Ramos (cell line): Measurements from ENCODE around the gene ERFE.

Experiments used
- in situ Hi-C: fragments of 300-500 bp; cut with MboI; formaldehyde crosslinking; loops from one replicate; pipeline ENCODE4 v1.14.3; 2022; ENCODE audit warnings: low sequenced_read_pairs; ENCODE audit not compliant: unreplicated experiment

Gene ERFE

DNA sequence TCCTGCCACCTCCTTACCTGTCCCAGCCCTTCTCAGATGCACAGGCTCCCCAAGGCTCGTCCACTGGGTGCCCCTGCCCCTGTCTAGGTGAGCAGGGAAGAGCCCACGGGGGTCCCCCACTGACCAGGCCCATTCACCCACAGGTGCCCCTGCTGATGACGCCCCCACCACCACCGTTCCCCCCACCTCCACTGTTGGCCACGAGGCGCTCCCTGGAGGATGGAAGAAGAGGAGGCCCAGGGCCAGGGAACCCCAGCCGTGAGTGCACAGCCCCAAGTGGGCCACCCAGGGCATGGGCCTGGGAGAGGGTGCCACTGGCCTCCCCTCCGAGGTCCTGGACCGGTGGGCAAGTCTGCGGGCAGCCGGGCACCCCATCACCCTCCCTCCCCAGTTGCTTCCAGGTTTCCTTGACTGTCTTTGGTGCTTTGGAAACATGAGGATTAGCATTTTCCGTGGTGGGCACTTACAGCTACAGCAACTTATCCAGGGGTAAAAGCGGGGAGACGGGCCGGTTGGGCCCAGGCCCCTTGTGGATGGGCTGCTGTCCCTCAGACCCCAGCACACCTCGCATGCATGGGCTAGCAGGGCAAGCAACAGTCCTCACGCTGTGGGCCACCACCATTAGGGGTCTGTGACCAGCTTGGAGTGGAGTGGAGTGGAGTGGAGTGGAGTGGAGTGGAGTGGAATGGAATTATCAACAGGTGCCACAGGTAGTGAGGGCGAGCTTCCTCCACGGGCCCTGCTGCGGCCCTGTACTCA is 33.5 kb upstream of the ERFE start:
- in situ Hi-C loops, result no loop called here

DNA sequence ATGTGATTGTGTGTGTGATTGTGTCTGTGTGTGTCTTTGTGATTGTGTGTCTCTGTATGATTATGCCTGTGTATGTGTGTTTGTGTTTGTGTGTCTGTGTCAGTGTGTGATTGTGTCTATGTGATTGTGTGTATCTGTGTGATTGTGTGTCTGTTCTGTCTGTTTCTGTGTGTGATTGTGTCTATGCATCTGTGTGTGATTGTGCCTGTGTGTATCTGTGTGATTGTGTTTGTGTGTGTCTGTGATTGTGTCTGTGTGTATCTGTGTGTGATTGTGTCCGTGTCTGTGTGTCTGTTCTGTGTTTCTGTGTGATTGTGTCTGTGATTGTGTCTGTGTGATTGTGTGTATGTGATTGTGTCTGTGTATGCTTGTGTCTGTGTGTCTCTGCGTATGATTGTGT is 32.4 kb upstream of the ERFE start:
- in situ Hi-C loops, result no loop called here

DNA sequence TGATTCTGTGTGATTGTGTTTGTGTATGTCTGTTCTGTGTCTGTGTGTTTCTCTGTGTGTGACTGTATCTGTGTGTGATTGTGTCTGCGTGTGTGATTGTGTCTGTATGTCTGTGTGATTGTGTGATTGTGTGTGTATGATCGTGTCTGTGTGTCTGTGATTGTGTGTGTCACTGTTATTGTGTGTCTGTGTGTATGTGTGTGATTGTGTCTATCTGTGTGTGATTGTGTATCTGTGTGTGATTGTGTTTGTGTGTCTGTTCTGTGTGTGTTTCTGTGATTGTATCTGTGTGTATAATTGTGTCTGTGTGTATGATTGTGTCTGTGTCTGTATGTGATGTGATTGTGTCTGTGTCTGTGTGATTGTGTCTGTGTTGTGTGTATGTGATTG is 32.0 kb upstream of the ERFE start:
- in situ Hi-C loops, result no loop called here

DNA sequence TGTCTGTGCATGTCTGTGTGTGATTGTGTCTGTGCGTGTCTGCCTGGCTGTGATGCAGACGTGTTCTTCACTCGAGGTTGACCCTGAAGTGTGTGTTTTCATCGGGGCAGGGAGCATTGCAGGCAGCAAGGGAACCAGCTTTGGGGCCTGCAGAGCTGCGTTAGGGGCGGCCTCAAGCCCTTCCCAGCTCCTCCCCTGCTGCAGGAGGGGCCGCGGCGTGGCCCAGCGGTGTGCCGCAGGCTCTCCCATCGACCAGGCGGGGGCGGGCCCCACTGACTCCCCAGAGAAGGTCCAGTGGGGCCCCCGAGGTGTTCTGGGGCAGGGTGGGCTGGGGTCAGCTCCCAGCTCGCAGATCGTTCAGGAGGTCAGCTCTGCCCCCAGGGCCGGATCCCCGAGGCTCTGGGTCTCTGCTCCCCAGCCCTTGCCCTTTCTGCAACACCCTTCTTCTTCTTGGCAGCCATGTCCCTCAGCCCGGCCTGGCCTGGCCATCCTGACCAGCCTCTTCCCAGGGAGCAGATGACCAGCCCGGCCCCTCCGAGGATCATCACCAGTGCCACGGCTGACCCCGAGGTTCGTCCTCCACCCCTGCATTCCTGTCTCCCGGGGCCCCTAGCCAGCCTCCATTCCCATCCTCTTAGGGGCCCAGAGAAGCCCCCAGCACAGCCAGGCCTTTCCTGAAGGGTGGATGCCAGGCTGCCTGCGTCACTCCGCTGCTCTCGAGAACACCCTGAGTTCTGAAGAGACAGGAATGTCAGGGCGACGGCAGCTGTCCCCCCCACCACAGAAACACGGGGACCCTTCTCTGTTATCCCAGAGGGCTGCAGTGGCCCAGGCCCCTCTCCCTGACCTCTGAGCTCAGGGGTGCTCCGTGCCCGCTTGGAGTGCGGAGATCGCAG is 31.4 kb upstream of the ERFE start:
- in situ Hi-C loops, result no loop called here

DNA sequence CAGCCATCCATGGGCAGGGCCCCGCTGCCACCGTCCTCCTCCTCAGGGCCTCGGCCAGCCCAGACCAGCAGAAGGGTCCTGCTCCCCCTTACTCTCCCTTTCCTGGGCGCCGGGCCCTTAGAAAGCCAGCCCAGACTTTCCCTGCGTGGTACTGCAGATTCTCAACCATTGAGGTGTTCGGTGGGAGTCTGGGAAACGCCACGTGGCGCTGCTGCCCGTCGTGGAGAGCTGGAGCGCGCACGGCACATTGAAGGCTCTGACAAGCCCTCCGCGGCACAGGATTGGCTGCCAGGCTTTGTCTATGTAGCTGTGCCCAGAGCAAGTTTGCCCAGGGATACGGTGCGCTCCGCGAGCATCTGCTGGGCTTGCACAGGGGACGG is 30.7 kb upstream of the ERFE start:
- in situ Hi-C loops, result no loop called here

DNA sequence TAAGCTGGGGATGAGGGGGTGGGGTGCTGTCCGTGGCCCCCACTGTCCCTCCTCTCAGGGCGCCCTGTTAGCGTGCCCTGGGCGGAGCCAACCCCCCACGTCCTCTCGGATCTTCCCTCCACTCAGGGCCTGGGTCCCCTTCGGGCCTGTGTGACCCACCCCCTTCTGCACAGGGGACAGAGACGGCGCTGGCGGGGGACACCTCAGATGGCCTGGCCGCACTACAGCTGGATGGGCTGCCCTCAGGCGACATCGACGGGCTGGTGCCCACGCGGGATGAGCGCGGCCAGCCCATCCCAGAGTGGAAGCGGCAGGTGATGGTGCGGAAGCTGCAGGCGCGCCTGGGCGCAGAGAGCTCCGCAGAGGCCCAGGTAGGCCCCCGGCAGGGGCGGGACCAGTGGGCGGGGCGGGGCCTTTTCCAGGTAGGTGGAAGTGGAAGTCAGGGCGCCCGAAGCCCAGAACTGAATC is 30.2 kb upstream of the ERFE start:
- in situ Hi-C loops, result no loop called here

DNA sequence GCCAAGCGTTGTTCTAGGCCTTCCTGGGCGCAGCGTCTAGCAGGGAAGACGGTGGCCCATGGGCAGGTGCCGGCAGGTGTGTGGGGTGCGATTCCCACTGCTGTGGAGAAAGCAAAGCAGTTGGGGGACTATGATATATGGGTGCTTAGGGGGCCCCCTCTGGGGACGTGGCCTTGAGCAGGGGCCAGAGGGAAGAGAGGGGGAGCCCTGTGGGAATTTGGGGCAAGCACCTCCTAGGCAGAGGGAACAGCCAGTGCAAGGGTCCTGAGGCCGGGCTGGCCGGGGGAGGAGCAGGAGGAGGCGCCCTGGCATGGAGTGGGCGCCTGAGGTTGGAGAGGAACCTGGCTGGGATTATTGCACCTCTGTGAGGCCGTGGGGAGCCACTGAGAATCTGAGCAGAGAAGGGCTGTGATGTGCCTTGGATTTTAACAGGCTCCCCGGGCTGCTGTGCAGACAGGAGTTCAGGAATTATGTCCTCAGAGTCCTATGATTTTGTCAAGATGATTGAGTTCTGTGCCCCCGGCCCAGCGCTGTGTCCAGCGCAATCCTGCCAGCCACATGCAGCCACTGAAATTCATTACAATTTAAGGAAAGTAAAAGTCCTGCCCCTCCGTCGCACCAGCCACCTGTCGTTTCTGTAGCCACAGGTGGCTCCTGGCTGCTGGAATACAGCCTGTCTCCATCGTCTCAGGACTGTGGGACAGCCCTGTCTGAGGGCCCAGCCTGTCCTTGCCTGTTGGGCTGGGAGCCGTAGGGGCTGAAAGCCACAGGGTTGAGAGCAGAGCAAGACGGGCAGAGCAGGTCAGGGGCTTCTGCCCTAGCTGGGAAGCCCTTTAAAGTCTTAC is 29.4 kb upstream of the ERFE start:
- in situ Hi-C loops, result no loop called here

DNA sequence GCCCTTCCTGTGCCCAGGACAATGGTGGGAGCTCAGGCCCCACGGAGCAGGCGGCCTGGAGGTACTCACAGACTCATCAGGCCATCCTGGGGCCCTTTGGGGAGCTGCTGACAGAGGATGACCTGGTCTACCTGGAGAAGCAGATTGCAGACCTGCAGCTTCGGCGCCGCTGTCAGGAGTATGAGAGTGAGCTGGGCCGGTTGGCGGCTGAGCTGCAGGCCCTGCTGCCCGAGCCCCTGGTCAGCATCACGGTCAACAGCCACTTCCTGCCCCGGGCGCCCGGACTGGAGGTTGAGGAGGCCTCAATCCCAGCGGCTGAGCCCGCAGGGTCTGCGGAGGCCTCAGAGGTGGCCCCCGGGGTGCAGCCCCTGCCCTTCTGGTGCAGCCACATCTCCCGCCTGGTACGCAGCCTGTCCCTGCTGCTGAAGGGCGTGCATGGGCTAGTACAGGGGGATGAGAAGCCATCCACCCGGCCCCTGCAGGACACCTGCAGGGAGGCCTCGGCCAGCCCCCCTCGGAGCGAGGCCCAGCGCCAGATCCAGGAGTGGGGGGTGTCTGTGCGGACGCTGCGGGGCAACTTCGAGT is 28.6 kb upstream of the ERFE start:
- in situ Hi-C loops, result no loop called here

DNA sequence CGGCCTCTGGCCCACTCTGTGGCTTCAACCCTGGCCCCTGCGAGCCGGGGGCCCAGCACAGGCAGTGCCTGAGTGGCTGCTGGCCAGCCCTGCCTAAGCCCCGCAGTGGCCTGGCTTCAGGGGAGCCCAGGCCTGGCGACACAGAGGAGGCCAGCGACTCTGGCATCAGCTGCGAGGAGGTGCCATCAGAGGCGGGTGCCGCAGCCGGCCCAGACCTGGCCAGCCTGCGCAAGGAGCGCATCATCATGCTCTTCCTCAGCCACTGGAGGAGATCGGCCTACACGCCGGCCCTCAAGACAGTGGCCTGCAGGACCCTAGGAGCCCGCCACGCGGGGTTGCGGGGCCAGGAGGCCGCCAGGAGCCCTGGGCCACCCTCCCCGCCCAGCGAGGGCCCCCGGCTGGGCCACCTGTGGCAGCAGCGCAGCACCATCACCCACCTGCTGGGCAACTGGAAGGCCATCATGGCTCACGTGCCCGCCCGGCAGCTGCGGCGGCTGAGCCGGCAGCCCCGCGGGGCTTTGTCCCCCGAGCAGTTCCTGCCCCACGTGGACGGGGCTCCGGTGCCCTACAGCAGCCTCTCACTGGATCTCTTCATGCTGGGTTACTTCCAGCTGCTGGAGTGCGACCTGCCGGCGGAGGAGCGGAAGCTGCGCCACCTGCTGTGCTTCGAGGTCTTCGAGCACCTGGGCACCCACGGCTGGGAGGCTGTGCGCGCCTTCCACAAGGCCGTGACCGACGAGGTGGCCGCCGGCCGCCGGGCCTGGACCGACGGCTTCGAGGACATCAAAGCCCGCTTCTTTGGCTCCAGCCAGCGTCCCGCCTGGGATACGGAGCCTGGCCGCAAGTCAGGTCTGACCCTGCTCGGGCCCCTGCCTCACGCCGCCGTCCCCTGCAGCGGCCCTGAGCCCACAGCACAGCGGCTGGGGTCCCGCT is 27.8 kb upstream of the ERFE start:
- in situ Hi-C loops, result no loop called here

DNA sequence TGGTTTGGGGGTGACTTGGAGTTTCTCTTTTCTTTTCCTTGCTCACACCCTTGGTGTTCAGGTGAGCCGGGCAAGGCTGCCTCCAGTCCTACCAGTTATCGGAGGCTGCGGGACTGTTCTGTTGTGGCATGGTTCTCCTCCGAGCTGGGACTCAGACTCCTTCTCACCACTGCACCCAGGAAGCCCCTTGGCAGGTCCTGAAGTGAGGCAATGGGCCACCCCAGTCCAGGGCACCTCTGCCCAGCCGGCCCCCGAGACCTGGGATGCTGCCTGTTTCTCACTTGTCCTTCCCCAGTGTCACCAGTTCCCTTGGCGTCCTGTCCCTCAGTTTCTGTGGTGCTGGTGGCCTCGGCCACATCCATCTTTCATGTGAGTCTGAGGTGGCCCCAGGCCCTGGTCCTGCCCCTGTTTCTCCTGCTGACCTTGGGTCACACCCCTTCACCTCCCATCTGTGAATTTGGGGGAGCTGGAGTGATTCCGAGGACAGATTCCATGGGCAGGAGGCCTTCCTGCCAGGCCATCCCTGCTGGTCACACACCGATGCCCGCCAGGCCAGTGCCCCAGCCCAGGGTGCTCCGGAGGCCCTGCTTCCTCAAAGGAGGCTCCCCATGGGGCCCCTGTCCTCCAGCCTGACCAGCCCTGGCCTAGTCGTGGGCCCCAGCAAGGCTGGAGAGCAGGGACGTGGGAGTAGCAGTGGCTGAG is 26.9 kb upstream of the ERFE start:
- in situ Hi-C loops, result no loop called here

DNA sequence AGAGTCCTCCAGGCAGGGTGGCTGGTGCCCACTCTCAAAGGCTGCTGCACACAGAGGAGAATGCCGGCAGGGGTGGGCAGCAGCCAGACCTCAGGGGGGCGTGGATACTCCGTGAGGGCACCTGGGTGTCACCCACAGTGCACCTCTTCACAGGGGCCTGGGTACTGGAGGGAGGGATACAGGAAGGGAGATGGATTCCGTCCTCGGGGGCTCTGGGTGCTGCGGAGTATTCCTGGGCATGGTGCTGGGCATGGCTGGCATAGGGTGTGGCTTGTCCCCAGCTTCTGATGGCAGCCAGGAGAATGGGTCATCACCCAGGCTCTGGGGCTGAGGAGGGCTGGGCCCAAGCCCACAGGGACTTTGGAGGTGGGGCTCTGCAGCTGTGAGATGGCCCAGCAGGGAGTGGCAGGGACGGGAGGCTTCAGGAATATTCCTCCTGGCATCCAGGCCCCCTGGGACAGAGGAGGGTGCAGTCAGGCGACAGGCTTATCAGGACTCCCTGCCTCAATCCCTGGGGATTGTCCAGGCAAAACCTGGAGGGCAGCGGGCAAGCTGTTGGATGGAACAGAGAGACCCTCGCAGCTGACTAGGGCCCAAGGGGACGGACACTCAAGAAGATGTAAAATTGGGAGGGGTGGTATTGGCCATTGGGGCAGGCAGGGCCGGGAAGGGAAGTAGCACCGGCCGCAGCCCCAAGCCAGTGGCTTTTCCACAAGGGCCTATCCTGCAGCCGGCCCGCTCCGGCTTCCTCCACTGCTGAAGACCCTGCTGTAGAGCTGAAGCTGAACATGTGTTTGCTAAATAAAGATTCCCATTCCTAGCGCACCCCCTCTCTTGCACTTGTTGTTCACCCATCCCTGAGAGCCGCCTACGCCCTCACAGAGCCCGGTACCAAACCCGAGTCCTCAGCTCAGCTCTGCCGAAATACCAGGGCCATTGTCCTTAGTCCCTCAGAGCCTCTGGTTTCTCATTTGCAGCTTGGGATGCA is 26.0 kb upstream of the ERFE start:
- in situ Hi-C loops, result no loop called here

DNA sequence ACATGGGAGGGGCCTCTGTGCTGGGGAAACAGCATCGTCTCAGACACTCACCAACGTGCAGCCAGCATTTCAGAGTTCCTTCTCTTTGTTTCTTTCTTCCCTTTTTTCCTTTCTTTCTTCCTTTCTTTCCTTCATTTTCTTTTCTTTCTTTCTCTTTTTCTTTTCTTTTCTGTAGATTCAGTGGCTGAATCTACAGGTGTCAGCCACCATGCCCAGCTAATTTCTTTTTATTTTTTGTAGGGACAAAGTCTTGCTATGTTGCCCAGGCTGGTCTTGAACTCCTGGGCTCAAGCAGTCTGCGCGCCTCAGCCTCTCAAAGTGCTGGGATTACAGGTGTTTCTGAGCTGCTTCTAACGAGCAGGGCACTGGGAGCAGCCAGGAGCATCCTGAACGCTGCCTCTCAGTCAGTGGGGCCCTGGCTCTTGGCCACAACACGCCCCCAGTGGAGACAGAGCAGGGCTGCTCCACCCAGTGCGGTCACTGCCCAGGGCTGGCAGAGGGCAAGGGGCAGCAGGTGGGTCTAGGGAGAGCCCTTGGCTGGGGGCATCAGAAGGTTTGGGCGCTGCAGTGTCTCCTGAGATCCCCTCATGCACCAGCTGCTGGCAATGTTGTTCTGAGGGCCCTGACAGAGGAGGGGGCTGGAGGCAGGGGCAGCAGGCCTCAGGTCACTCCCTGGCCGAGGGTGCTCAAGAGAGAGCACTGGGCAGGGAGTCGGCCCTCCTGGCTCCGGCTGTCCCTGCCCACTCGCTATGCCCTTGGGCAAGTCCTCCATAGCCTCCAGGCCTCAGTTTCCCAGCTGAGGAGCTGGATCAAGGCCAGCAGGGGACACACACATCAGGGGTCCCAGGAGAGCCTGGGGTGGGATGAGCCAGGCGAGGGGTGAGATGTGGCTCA is 25.0 kb upstream of the ERFE start:
- in situ Hi-C loops, result no loop called here

DNA sequence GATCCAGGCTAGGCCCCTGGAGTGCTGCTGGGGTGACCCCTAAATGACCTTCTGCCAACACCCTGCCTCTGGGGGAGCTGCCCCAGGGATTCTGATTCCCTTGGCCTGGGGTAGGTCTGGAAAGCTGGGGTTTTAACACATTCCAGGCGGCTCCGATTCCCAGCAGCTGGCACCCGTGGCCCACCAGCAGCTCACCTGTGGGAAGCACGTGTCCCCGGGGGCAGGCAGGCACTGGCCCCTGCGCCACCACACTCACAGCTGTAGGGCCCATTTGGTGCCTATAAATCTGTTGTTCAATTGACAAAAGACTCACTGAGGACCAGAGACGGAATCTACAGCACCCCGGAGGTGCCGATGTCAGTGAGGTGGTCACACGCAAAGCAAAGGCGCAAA is 24.4 kb upstream of the ERFE start:
- in situ Hi-C loops, result no loop called here

DNA sequence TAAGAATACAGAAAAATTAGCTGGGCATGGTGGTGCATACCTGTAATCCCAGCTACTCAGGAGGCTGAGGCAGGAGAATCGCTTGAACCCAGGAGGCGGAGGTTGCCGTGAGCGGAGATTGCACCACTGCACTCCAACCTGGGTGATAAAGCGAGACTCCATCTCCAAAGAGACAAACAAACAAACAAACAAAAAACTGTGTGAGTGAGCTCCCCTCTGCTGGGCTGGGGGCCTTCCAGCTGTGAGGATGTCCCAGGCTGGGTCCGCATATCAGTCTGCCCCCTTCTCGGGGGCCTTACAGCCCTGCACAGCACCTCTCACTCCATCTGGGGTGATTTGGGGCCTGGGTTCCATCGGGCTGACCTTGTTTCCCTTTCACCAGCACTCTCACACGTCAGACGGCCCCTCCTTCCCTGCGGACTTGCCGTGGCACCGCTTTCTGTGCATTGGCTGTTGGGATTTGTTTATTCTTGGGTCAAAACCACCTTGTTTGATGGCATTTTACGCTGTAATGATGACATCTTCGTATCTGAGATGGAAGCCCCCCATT is 23.1 kb upstream of the ERFE start:
- in situ Hi-C loops, result no loop called here

DNA sequence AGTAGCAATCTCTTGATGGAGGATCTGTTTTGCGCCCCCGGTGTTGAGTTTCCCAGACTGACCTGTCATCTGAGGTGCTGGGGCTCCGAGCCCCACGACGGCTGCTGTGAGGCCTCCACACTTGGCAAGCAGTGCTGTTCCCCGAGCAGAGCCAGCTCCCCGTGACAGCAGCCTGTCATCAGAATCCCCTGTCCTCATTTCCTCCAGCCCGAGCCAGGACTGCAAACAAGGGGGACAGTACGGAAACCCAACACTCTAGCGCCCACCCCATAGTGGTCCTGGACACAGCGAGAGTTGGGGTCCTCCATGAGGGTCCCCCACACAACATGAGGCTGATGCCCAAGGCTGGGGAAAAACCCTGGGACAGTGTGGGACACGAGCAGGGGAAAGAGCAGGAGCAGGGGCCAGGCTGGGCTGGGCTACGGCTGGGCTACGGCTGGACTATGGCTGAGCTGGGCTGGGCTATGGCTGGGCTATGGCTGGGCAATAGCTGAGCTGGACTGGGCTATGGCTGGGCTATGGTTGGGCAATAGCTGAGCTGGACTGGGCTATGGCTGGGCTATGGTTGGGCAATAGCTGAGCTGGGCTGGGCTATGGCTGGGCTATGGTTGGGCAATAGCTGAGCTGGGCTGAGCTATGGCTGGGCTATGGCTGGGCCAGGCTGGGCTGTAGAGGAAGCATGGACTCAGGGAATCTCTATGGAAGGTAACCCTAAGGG is 21.8 kb upstream of the ERFE start:
- in situ Hi-C loops, result no loop called here

DNA sequence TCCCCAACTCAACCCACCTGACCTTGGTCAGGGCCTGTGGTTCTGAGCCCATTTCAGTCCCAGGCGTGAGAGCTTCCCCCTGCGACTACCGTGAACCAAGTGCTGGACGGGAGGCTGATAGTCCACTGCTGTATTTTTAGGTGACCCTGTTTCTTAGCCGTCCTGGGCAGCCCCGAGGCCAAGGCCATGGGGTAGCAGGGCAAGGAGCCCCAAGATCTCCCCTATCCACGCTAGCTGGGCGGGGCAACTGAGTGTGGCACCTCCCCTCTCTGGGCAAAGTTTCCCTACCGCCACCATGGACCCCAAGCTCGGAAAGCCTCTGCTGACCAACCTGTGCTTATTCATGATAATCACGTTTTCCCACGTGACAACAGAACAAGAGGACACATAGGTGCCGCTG is 20.9 kb upstream of the ERFE start:
- in situ Hi-C loops, result no loop called here
